Lung (tissue), 12 donors: ENCODE measurements around the gene TAF1C. TPM values are rescaled to one million over a fixed set of nuclear protein-coding genes. Genes with fewer than 3 reads are reported as not detected.

Experiments
- ATAC-seq: fragments of 200-7000 bp; cut with Tn5 transposase; one replicate; pipeline ENCODE4 v1.9.1; 2020; ENCODE audit warnings: moderate number of reproducible peaks; ENCODE audit not compliant: insufficient read depth, low FRiP score
- DNase-seq, 3 donors: peaks; one replicate each; pipeline ENCODE4 v3.0.0-alpha.2; 2013 to 2017
- H3K27ac ChIP-seq, 2 donors: one replicate each; pipeline ENCODE4 v1.5.1; 2013; ENCODE audit warnings: mild to moderate bottlenecking in 2 of 2, moderate library complexity in 2 of 2, control low read depth in 1 of 2, inconsistent platforms in 1 of 2, low read depth in 1 of 2, low read length in 1 of 2
- H3K27me3 ChIP-seq, 3 donors: one replicate each; pipeline ENCODE4 v1.5.1; 2013; ENCODE audit warnings: low read length in 2 of 3; ENCODE audit not compliant: control insufficient read depth in 3 of 3, insufficient read depth in 3 of 3
- H3K36me3 ChIP-seq, 4 donors: one replicate each; pipeline ENCODE4 v1.5.1; 2013; ENCODE audit warnings: low read length in 4 of 4, mild to moderate bottlenecking in 1 of 4, moderate library complexity in 1 of 4; ENCODE audit not compliant: control insufficient read depth in 4 of 4, insufficient read depth in 4 of 4
- H3K4me1 ChIP-seq, 5 donors: one replicate each; pipeline ENCODE4 v1.5.1; 2013; ENCODE audit warnings: low read length in 5 of 5, mild to moderate bottlenecking in 2 of 5, moderate library complexity in 1 of 5; ENCODE audit not compliant: control insufficient read depth in 5 of 5, insufficient read depth in 5 of 5
- H3K4me3 ChIP-seq: one replicate; pipeline ENCODE4 v1.5.1; 2013; ENCODE audit warnings: mild to moderate bottlenecking, control low read depth, moderate library complexity
- H3K9ac ChIP-seq, 2 donors: one replicate each; pipeline ENCODE4 v1.5.1; 2013; ENCODE audit warnings: low read length in 2 of 2, control low read depth in 1 of 2; ENCODE audit not compliant: insufficient read depth in 1 of 2
- H3K9me3 ChIP-seq, 4 donors: one replicate each; pipeline ENCODE4 v1.5.1; 2013; ENCODE audit warnings: low read length in 3 of 4, mild to moderate bottlenecking in 1 of 4, moderate library complexity in 1 of 4; ENCODE audit not compliant: control insufficient read depth in 4 of 4, insufficient read depth in 3 of 4
- whole genome bisulfite sequencing, 2 donors: extraction: QIAGEN DNeasy Blood & Tissue Kit; methylation state at CpG; one replicate each; pipeline ENCODE4 v1.1.7; 2013; 5-methylcytosine and 5-hydroxymethylcytosine counted together
- polyA plus RNA-seq, 2 donors: library from polyadenylated mRNA; stranded (reverse); fragments of 200-250 nt; gene quantifications; one replicate each; pipeline ENCODE4 v1.2.1, GENCODE V29; 2013
- total RNA-seq, 2 donors: library from RNA; depleted of rRNA in 1 of 2; stranded (reverse); fragments of >200 nt in 1 of 2; gene quantifications; one replicate each; pipeline ENCODE4 v1.2.1, GENCODE V29; 2014 to 2021
- TF ChIP-seq, protein P1 (sequence below): IDR thresholded peaks from 2 replicates; pipeline ENCODE4 v1.5.1; 2012; ENCODE audit warnings: mild to moderate bottlenecking; ENCODE audit errors: control extremely low read depth, extremely low read depth
- donor health status: control.
- donor health status: control.
- donor health status: Bipolar disorder and iron deficiency.
- donor health status: healthy.
- donor health status: DM: yes; HTN: yes; CAD: no.

TAF1C gene
- total and polyA plus RNA-seq, 4 donors: 36.1 to 53.1 (median 43.3) TPM

DNA sequence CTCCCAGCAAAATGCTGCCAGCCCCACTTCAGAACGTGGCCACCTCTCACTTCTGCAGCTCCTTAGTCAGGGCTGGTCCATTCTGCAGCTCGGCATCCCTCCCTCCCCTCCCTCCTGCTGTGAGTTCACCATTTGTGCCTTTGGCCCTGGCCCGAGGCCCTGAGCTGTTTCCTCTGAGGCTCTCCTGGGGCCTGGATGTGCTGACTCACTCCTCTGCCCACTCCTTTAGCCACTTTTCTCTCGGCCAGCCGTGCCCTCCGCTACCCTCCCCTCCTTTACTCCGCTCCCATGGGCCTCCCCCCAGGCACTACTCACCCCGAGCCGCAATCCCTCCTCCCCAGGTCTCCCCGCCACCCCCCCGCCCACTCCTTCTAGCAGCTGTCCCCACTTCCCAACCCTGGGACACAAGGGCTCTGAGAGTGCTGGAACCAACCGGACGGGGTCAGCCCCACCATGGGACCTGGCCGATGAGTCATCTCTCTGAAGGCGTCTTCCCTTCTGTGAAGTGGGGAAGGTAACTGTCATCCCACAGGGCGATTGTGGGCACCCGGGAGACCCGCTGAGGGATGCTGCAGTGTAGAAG, 41.5 kb upstream of the TAF1C start:
- Histone ChIP-seq H3K4me3 (no peak overlapping the region), H3K27ac (no peak overlapping the region), H3K4me1 (peaks cover 0 to 2% (median 0%) of the 10 kb centered on the region in 5 donors), H3K27me3 (peaks cover 0 to 7% (median 0%) of the 10 kb centered on the region in 3 donors), H3K9me3 (no peaks in the 10 kb centered on the region), H3K9ac (no peak overlapping the region), H3K36me3 (no peaks in the 10 kb centered on the region)
- WGBS, 2 donors: 33 to 34% methylated on average over 18 of the region's 18 CpGs
- TF ChIP-seq, protein P1, sequence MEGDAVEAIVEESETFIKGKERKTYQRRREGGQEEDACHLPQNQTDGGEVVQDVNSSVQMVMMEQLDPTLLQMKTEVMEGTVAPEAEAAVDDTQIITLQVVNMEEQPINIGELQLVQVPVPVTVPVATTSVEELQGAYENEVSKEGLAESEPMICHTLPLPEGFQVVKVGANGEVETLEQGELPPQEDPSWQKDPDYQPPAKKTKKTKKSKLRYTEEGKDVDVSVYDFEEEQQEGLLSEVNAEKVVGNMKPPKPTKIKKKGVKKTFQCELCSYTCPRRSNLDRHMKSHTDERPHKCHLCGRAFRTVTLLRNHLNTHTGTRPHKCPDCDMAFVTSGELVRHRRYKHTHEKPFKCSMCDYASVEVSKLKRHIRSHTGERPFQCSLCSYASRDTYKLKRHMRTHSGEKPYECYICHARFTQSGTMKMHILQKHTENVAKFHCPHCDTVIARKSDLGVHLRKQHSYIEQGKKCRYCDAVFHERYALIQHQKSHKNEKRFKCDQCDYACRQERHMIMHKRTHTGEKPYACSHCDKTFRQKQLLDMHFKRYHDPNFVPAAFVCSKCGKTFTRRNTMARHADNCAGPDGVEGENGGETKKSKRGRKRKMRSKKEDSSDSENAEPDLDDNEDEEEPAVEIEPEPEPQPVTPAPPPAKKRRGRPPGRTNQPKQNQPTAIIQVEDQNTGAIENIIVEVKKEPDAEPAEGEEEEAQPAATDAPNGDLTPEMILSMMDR: no peak
- peak; percentile 76 for ATAC-seq
- peak in 2 of 3 donors; percentile 6 to 30 for DNase-seq

DNA sequence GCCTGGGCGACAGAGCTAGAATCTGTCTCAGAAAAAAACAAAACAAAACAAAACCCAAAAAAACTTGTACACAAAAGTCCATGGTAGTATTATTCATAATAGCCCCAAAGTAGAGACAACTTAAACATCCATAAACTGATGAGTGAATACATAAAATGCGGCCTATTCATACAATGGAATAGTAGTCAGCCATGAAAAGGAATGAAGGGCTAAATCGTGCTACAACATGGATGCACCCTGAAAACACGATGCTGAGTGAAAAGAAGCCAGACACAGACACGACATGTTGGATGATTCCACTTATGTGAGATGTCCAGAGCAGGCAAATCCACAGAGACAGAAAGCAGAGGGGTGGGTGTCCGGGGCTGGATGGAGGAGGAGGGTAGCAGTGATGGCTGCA, 40.7 kb upstream of the TAF1C start:
- ATAC-seq (no peak), DNase-seq (no peak)
- Histone ChIP-seq H3K27ac (no peak overlapping the region), H3K27me3 (peaks cover 0 to 3% (median 0%) of the 10 kb centered on the region in 3 donors), H3K9me3 (no peaks in the 10 kb centered on the region), H3K9ac (no peak overlapping the region), H3K36me3 (no peaks in the 10 kb centered on the region), H3K4me1 (peaks cover 0 to 2% (median 0%) of the 10 kb centered on the region in 5 donors), H3K4me3 (no peak overlapping the region)
- 94 to 95% methylated on average over 6 of the region's 6 CpGs for WGBS, 2 donors
- TF ChIP-seq, protein P1: no peak

DNA sequence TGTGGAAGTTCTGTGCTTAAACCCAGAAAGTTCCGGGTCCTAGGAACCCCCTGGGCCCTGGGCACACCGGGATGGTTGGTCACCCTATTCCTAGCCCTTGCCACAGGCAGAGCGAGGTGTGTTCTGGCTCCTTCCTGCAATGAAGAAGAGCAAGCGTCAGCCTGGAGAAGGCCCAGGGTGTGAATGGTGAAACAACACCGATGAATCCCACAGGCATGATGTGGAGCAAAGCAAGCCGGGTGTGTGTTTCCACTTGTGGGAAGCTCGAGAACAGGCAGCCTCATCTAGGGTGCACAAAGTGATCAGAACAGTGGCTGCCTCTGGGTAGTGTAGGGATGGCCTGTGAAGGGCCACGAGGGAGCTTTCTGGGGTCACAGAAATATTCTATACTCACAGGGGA, 39.2 kb upstream of the TAF1C start:
- no peak overlapping the region for H3K4me3 ChIP-seq
- no peak overlapping the region for H3K27ac ChIP-seq
- DNase-seq: no peak
- no peaks in the 10 kb centered on the region for H3K36me3 ChIP-seq
- TF ChIP-seq, protein P1: no peak
- H3K9me3 ChIP-seq: no peaks in the 10 kb centered on the region
- H3K9ac ChIP-seq: no peak overlapping the region
- no peak for ATAC-seq
- H3K27me3 ChIP-seq: no peaks in the 10 kb centered on the region
- H3K4me1 ChIP-seq: peaks cover 0 to 2% (median 0%) of the 10 kb centered on the region in 5 donors
- 82 to 92% methylated on average over 8 of the region's 8 CpGs for WGBS, 2 donors

DNA sequence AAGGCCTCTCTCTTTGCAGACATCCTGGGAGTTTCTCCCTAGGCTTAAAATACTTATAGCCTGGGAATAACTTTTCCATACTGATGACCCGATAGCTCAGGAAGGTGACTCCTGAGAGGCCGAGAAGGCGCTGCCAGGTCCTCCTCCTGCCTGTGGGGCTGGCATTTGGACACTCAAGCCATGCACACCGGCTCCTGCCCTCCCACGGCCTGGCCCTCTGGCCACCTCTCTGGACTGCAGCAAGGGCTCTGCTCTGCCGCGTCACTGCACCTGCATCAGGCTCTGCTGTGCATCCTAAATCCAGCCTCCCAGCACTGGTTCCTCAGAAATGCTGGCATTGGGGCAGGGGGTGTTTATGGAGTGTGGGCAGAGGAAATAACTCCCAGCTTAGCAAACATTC, 38.7 kb upstream of the TAF1C start:
- Histone ChIP-seq H3K36me3 (no peaks in the 10 kb centered on the region), H3K9me3 (no peaks in the 10 kb centered on the region), H3K4me3 (no peak overlapping the region), H3K27ac (no peak overlapping the region), H3K4me1 (peaks cover 0 to 2% (median 0%) of the 10 kb centered on the region in 5 donors), H3K27me3 (no peaks in the 10 kb centered on the region), H3K9ac (no peak overlapping the region)
- no peak for ATAC-seq
- DNase-seq: no peak
- WGBS, 2 donors: 87 to 93% methylated on average over 7 of the region's 7 CpGs
- TF ChIP-seq, protein P1: no peak
